K562 (cell line): ENCODE data around the gene POLR1A.

ENCODE experiments used
- AFF4 ChIP-seq: sonication (generic); formaldehyde crosslinking; IDR thresholded peaks from 2 replicates; pipeline ENCODE4 v1.8.0; 2023; ENCODE audit warnings: mild to moderate bottlenecking, missing genetic modification reagents
- CTCF ChIP-seq, 3 experiments: IDR thresholded peaks in 2 of 3; conservative IDR thresholded peaks in 1 of 3; 2 replicates each; pipeline ENCODE4 v1.5.1; 2011 to 2012; ENCODE audit warnings: low read length in 3 of 3, mild to moderate bottlenecking in 3 of 3, control low read depth in 2 of 3, improper control_type of control experiment in 1 of 3, inconsistent platforms in 1 of 3, low read depth in 1 of 3, mixed read lengths in 1 of 3, moderate library complexity in 1 of 3; ENCODE audit not compliant: insufficient read depth in 2 of 3
- FOXJ3 ChIP-seq: sonication (generic); formaldehyde crosslinking; IDR thresholded peaks from 2 replicates; pipeline ENCODE4 v1.4.0; 2020; ENCODE audit warnings: mild to moderate bottlenecking, missing genetic modification reagents
- SIN3A ChIP-seq, 2 experiments: fragments of 150-350 bp in 1 of 2; IDR thresholded peaks; 2 replicates each; pipeline ENCODE4 v1.6.1; 2011 to 2016; ENCODE audit warnings: borderline replicate concordance in 2 of 2, low read depth in 2 of 2, low read length in 2 of 2, mild to moderate bottlenecking in 2 of 2, moderate library complexity in 2 of 2; ENCODE audit not compliant: control insufficient read depth in 1 of 2
- TFE3 ChIP-seq: fragments of 450-650 bp; formaldehyde crosslinking; IDR thresholded peaks from 2 replicates; pipeline ENCODE4 v1.4.0; 2020; ENCODE audit warnings: mild to moderate bottlenecking, mixed read lengths
- ZNF232 ChIP-seq: sonication (generic); formaldehyde crosslinking; IDR thresholded peaks from 2 replicates; pipeline ENCODE4 v1.8.0; 2022; ENCODE audit warnings: mild to moderate bottlenecking, missing genetic modification reagents
- ZNF830 ChIP-seq: fragments of 250-450 bp; sonication (Bioruptor Pico); IDR thresholded peaks from 2 replicates; pipeline ENCODE4 v1.5.0; 2021; ENCODE audit warnings: mild to moderate bottlenecking

GRCh38 chr2:86001326-86001725 lies 104.4 kb downstream of the POLR1A start:
- no peak for TF ChIP-seq ZNF830 (CRISPR knock-in tag)
- TF ChIP-seq TFE3, result no peak; the same call in 1 of the 2 replicates
- TF ChIP-seq ZNF232 (CRISPR knock-in tag), result no peak
- TF ChIP-seq AFF4, result no peak
- no peak for TF ChIP-seq CTCF (IDR thresholded peaks at IDR 0.05 in 2 of 3, conservative IDR thresholded peaks at IDR 0.05 in 1 of 3; ENCODE audit: insufficient read depth in 2 of 3, low read depth in 1 of 3, low read length in 3 of 3)
- no peak for TF ChIP-seq SIN3A (IDR thresholded peaks at IDR 0.05; ENCODE audit: borderline replicate concordance in 2 of 2, control insufficient read depth in 1 of 2, low read depth in 2 of 2, low read length in 2 of 2)
- TF ChIP-seq FOXJ3, result no peak
